ENCODE results near the gene ABCB7.
"Not testable (repeated sequence)": the region's sequence is repeated elsewhere in the genome, so short reads cannot be mapped to it uniquely, and the experiment has no call there.

ABCB7 gene

DNA sequence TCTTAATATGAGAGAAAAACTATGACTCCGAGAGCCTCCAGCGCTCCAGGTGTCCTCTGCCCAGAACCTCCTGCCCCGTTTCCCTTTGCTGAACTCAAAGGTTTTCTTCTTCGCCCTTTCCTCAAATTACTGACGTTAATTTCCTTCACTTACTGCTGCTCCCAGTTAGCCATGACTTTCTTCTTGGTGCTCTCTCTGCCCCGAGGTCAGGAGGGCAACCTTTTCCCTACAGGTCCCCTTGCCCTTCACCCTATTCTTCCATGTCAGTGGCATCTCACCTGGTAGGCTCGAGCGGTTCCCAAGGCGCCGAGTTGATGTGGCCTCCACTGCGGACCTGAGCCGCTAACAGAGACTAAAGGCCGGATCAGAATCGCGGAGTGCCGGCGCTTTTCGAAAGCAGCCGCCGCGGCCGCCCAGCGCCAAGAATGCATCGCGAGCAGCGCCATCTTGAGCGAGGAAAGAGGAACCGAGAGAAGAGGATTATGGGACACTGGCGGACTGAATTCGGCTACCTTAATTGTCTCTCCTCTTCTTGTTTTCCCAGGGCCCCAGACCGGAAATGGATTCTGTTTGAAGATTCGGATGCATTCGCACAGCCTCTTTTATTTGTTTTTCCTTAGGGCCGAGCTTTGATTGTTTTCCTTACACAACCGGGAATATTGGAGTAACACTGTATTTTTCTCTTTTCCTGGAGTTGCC is at the start of gene ABCB7:
TSS of gene ABCB7 (minus strand) at position 457 of the 699 bp plus-strand sequence. CDS start at position 446, 11 bp downstream.
- H3K36me3 ChIP-seq (ENCODE audit: insufficient read depth, low read depth, low read length), result no peaks in the 10 kb centered on the region
- peaks cover 8% of the 10 kb centered on the region for H3K4me1 ChIP-seq (ENCODE audit: insufficient read depth, low read length)
- no peaks in the 10 kb centered on the region for H3K27me3 ChIP-seq (ENCODE audit: insufficient read depth, low read length)
- no peaks in the 10 kb centered on the region for H3K9me3 ChIP-seq (ENCODE audit: insufficient read depth, low read depth, low read length)
- H3K9ac ChIP-seq (ENCODE audit: low read depth, low read length), result peak within 1 kb of the TSS; percentile 95
- peak within 1 kb of the TSS; percentile 87 for H3K27ac ChIP-seq (ENCODE audit: low read length)
- H3K4me3 ChIP-seq (ENCODE audit: low read length), result peak within 1 kb of the TSS; percentile 93

DNA sequence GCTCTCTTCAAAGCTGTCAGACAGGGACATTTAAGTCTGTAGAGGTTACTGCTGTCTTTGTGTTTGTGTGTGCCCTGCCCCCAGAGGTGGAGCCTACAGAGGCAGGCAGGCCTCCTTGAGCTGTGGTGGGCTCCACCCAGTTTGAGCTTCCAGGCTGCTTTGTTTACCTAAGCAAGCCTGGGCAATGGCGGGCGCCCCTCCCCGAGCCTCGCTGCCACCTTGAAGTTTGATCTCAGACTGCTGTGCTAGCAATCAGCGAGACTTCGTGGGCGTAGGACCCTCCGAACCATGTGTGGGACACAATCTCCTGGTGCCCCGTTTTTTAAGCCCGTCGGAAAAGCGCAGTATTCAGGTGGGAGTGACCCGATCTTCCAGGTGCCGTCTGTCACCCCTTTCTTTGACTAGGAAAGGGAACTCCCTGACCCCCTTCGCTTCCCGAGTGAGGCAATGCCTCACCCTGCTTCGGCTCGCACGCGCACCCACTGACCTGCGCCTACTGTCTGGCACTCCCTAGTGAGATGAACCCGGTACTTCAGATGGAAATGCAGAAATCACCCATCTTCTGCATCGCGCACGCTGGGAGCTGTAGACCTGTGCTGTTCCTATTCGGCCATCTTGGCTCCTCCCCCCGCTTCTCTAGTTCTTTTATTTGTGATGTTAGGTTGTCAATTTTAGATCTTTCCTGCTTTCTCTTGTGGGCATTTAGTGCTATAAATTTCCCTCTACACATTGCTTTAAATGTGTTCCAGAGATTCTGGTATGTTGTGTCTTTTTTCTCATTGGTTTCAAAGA is 32.5 kb upstream of the ABCB7 start:
- H3K9me3 ChIP-seq (ENCODE audit: insufficient read depth, low read depth, low read length), result not testable (repeated sequence)

DNA sequence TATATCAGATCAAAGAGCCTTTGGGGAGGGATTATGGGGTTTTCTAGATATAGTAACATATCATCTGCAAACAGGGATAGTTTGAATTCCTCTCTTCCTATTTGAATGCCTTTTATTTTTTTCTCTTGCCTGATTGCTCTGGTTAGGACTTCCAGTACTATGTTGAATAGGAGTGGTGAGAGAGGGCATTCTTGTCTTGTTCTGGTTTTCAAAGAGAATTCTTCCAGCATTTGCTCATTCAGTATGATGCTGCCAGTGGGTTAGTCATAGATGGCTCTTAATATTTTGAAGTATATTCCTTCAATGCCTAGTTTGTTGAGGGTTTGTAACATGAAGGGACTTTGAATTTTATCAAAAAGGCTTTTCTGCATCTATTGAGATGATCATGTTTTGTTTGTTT is 25.6 kb upstream of the ABCB7 start:
- no peaks in the 10 kb centered on the region for H3K4me1 ChIP-seq (ENCODE audit: insufficient read depth, low read length)
- no peak overlapping the region for H3K9ac ChIP-seq (ENCODE audit: low read depth, low read length)
- no peaks in the 10 kb centered on the region for H3K27me3 ChIP-seq (ENCODE audit: insufficient read depth, low read length)
- no peak overlapping the region for H3K27ac ChIP-seq (ENCODE audit: low read length)
- H3K4me3 ChIP-seq (ENCODE audit: low read length), result no peak overlapping the region
- no peaks in the 10 kb centered on the region for H3K9me3 ChIP-seq (ENCODE audit: insufficient read depth, low read depth, low read length)
- H3K36me3 ChIP-seq (ENCODE audit: insufficient read depth, low read depth, low read length), result no peaks in the 10 kb centered on the region

More for the DNA sequence above, 32.5 kb upstream of the ABCB7 start:
- H3K4me1 ChIP-seq (ENCODE audit: insufficient read depth, low read length); H3K27me3 ChIP-seq (ENCODE audit: insufficient read depth, low read length); H3K4me3 ChIP-seq (ENCODE audit: low read length); H3K9ac ChIP-seq (ENCODE audit: low read depth, low read length); H3K27ac ChIP-seq (ENCODE audit: low read length); H3K36me3 ChIP-seq (ENCODE audit: insufficient read depth, low read depth, low read length): not testable (repeated sequence)

DNA sequence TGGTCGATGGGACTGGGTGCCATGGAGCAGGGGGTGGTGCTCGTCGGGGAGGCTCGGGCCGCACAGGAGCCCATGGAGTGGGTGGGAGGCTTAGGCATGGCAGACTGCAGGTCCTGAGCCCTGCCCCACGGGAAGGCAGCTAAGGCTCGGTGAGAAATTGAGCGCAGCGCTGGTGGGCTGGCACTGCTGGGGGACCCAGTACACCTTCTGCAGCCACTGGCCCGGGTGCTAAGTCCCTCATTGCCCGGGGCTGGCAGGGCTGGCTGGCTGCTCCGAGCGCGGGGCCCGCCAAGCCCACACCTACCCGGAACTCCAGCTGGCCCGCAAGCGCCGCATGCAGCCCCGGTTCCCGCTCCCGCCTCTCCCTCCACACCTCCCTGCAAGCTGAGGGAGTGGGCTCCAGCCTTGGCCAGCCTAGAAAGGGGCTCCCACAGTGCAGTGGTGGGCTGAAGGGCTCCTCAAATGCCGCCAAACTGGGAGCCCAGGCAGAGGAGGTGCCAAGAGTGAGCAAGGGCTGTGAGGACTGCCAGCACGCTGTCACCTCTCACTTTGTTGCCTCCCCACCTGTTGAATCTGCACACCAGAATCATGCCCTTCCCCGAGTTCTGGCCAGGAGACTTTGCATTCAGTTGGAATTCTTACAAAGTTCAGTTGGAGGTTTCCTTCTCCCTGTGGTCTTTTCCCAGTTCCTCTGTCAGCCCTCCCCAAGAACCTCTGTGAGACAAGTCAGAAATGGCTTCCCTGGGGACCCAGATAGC is 23.6 kb upstream of the ABCB7 start:
- H3K4me3 ChIP-seq (ENCODE audit: low read length); H3K9me3 ChIP-seq (ENCODE audit: insufficient read depth, low read depth, low read length); H3K4me1 ChIP-seq (ENCODE audit: insufficient read depth, low read length); H3K27ac ChIP-seq (ENCODE audit: low read length); H3K27me3 ChIP-seq (ENCODE audit: insufficient read depth, low read length); H3K36me3 ChIP-seq (ENCODE audit: insufficient read depth, low read depth, low read length); H3K9ac ChIP-seq (ENCODE audit: low read depth, low read length): not testable (repeated sequence)

DNA sequence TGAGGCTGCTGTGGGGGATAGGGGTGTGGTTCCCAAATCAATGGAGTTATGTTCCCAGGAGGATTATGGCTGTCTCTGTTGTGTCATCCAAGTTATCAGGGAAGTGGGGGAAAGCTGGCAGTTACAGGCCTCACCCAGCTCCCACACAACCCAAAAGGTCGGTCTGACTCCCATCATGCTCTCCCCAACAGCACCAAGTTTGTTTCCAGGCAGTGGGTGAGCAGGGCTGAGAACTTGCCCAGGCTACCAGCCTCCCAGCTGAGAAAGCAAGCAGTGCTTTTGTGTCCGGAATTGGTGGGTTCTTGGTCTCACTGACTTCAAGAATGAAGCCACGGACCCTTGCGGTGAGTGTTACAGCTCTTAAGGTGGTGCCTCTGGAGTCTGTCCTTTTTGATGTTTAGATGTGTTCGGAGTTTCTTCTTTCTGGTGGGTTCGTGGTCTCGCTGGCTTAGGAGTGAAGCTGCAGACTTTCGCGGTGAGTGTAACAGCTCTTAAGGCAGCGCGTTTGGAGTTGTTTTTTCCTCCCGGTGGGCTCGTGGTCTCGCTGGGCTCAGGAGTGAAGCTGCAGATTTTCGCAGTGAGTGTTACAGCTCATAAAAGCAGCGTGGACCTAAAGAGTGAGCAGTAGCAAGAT is 16.3 kb upstream of the ABCB7 start:
- H3K9me3 ChIP-seq (ENCODE audit: insufficient read depth, low read depth, low read length); H3K36me3 ChIP-seq (ENCODE audit: insufficient read depth, low read depth, low read length); H3K9ac ChIP-seq (ENCODE audit: low read depth, low read length); H3K4me1 ChIP-seq (ENCODE audit: insufficient read depth, low read length); H3K27me3 ChIP-seq (ENCODE audit: insufficient read depth, low read length); H3K4me3 ChIP-seq (ENCODE audit: low read length); H3K27ac ChIP-seq (ENCODE audit: low read length): not testable (repeated sequence)

DNA sequence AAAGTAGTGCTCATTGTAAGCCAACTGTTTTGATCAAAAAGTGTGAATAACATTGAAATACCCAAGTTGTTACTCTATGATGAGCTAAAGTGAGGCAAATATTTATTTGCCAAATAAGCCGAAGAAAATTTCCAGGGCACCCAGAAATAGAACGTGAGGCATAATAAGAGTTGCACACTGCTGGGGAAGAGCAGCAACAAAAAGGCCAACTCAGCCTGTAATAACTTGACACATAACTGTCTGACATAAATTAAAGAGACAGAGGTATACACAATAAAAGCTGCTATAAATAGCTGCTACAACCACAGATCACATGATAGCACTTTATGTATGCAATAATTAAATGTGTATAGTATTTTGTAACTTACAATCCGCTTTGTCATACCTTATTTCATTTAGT is 2.0 kb upstream of the ABCB7 start:
- Histone ChIP-seq H3K36me3 (ENCODE audit: insufficient read depth, low read depth, low read length) (no peaks in the 10 kb centered on the region), H3K27ac (ENCODE audit: low read length) (no peak overlapping the region)

DNA sequence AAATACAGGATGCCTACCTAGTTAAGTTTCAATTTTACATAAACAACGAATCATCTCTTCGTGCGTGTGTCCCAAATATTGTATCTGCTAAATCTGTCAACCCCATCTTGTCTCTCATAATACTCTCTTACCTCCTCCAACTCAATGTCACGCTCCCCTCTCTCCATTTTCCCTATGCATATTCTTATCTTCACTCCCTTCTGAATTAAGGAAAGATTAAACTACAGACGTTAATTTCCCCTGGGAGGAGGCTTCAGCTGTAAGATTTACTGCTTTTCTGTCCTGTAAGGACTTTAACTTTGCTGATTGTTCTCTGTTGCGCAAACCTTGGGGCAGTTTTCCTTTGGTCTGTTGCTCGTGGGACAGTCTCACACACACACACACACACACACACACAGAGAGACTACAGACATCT is 455 bp upstream of the ABCB7 start:
- peak overlapping the region; percentile 87 for H3K27ac ChIP-seq (ENCODE audit: low read length)

More for the DNA sequence above, 2.0 kb upstream of the ABCB7 start:
- no peaks in the 10 kb centered on the region for H3K9me3 ChIP-seq (ENCODE audit: insufficient read depth, low read depth, low read length)
- no peak overlapping the region for H3K9ac ChIP-seq (ENCODE audit: low read depth, low read length)
- H3K27me3 ChIP-seq (ENCODE audit: insufficient read depth, low read length), result no peaks in the 10 kb centered on the region
- peaks cover 8% of the 10 kb centered on the region for H3K4me1 ChIP-seq (ENCODE audit: insufficient read depth, low read length)
- no peak overlapping the region for H3K4me3 ChIP-seq (ENCODE audit: low read length)

DNA sequence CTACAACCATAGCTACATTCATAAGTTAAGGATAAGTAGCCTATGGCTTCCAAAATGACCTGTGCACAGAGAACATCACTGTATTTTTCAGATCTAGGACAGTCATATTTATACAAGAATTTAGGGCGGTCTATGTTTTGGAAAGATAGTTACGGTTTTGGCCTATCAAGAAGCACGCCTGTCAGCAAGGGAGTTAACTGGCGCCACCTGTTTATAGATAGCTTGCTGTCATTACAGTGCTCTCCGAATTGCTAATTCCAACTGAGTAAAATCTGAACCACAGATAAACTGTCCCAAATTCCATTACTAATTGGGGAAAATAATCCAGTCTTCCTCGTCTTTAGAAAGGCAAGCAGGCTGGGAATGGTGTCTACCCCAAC is 646 bp downstream of the ABCB7 start:
- no peak overlapping the region for H3K27ac ChIP-seq (ENCODE audit: low read length)
- no peaks in the 10 kb centered on the region for H3K9me3 ChIP-seq (ENCODE audit: insufficient read depth, low read depth, low read length)
- H3K4me1 ChIP-seq (ENCODE audit: insufficient read depth, low read length), result peaks cover 8% of the 10 kb centered on the region
- H3K9ac ChIP-seq (ENCODE audit: low read depth, low read length), result peak overlapping the region; percentile 95
- H3K4me3 ChIP-seq (ENCODE audit: low read length), result peak overlapping the region; percentile 93
- H3K36me3 ChIP-seq (ENCODE audit: insufficient read depth, low read depth, low read length), result no peaks in the 10 kb centered on the region
- H3K27me3 ChIP-seq (ENCODE audit: insufficient read depth, low read length), result no peaks in the 10 kb centered on the region

More for the DNA sequence above, 455 bp upstream of the ABCB7 start:
- H3K9me3 ChIP-seq (ENCODE audit: insufficient read depth, low read depth, low read length), result no peaks in the 10 kb centered on the region
- no peaks in the 10 kb centered on the region for H3K36me3 ChIP-seq (ENCODE audit: insufficient read depth, low read depth, low read length)
- peak overlapping the region; percentile 95; the same call in 1 of the 2 replicates for H3K9ac ChIP-seq (ENCODE audit: low read depth, low read length)
- no peaks in the 10 kb centered on the region for H3K27me3 ChIP-seq (ENCODE audit: insufficient read depth, low read length)
- H3K4me3 ChIP-seq (ENCODE audit: low read length), result peak overlapping the region; percentile 93
- H3K4me1 ChIP-seq (ENCODE audit: insufficient read depth, low read length), result peaks cover 8% of the 10 kb centered on the region

DNA sequence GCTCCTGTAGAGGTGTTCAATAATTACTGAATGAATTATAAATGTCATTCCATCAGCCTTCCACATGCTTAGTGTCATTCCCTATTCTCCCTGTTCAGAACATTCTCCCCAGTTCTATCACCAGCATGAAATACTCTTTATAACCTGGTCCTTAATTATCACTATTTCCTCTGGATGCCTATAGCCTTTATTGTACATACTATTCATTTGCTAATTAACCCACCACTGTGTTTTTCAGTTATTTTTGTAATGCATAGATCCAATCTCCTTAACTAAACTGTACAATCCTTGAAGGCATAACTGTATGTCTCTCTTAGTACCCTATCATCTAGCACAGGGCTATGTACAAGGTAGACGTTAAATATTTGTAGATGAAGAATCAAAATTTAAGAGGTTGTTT is 1.2 kb downstream of the ABCB7 start:
- peak overlapping the region; percentile 93 for H3K4me3 ChIP-seq (ENCODE audit: low read length)
- H3K9ac ChIP-seq (ENCODE audit: low read depth, low read length), result peak overlapping the region; percentile 95; the same call in 1 of the 2 replicates
- no peaks in the 10 kb centered on the region for H3K27me3 ChIP-seq (ENCODE audit: insufficient read depth, low read length)

DNA sequence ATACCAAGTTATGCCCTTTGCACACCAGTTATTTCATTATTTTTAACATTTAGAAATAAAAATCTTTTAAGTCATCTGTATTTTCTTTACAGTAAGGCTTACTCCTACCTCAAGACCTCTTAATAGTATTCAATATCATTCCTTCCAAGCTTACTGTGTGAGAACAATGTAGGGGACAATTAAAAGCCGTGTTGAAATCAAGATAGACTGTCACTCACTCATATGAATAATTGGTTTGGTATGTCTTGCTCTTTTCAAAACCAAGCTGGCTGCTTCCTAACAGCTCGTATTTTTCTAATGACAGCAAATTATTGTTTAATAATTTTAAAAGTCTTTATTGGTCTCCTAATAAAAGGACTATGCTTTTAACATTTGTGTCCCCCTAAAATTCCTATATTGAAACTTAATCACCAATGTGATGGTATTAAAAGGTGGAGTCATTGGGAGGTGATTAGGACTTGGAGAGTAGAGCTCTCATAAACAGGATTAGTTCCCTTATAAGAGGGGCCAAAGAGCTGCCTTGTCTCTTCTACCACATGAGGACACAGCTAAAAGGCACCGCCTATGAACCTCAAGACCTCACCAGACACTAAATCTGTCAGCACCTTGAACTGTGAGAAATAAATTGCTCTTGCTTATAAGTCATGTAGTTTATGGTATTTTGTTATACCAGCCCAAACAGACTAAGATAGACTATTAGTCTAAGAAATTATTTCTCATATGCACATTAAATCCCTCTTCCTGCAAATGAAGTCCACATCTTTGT is 4.1 kb downstream of the ABCB7 start:
- H3K4me1 ChIP-seq (ENCODE audit: insufficient read depth, low read length), result peaks cover 8% of the 10 kb centered on the region
- H3K36me3 ChIP-seq (ENCODE audit: insufficient read depth, low read depth, low read length), result no peaks in the 10 kb centered on the region
- no peaks in the 10 kb centered on the region for H3K9me3 ChIP-seq (ENCODE audit: insufficient read depth, low read depth, low read length)
- no peaks in the 10 kb centered on the region for H3K27me3 ChIP-seq (ENCODE audit: insufficient read depth, low read length)
- no peak overlapping the region for H3K9ac ChIP-seq (ENCODE audit: low read depth, low read length)
- H3K4me3 ChIP-seq (ENCODE audit: low read length), result no peak overlapping the region
- no peak overlapping the region for H3K27ac ChIP-seq (ENCODE audit: low read length)

More for the DNA sequence above, 1.2 kb downstream of the ABCB7 start:
- Histone ChIP-seq H3K36me3 (ENCODE audit: insufficient read depth, low read depth, low read length) (no peaks in the 10 kb centered on the region), H3K27ac (ENCODE audit: low read length) (no peak overlapping the region), H3K4me1 (ENCODE audit: insufficient read depth, low read length) (peaks cover 8% of the 10 kb centered on the region), H3K9me3 (ENCODE audit: insufficient read depth, low read depth, low read length) (no peaks in the 10 kb centered on the region)

DNA sequence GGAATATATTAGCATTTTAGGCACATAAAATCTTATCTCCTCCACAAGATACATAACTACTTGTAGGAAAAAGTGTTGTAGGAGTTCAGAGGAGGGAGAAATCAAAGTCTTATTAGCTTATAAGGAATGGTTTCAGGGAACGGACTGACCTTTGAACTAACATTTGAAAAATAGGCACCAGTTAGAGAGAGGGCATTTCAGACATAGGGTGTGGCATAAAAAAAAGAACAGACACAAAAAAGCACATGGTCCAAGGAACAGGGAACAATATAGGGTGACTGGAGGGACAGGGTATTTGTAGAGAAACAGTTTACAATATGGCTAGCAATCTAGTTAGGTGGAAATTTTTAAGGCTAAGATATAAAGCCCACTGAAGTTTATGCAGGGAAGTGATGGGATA is 6.4 kb downstream of the ABCB7 start:
- no peak overlapping the region for H3K4me3 ChIP-seq (ENCODE audit: low read length)
- H3K9ac ChIP-seq (ENCODE audit: low read depth, low read length), result no peak overlapping the region
- H3K27ac ChIP-seq (ENCODE audit: low read length), result no peak overlapping the region
- H3K4me1 ChIP-seq (ENCODE audit: insufficient read depth, low read length), result no peaks in the 10 kb centered on the region
- no peaks in the 10 kb centered on the region for H3K9me3 ChIP-seq (ENCODE audit: insufficient read depth, low read depth, low read length)
- no peaks in the 10 kb centered on the region for H3K36me3 ChIP-seq (ENCODE audit: insufficient read depth, low read depth, low read length)
- H3K27me3 ChIP-seq (ENCODE audit: insufficient read depth, low read length), result no peaks in the 10 kb centered on the region

Data from iPS-20b (cell line).